Activated CD8-positive, alpha-beta memory T cell treated with anti-CD3 and anti-CD28 coated beads for 1 hour (primary cell): ENCODE data around the gene OXT.
"Not testable (repeated sequence)": the region's sequence is repeated elsewhere in the genome, so short reads cannot be mapped to it uniquely, and the experiment has no call there.

Experiments
- DNase-seq, 2 donors: peaks; one replicate each; pipeline ENCODE4 v3.0.0-alpha.2; 2020; ENCODE audit warnings: low read depth in 1 of 2; ENCODE audit errors: extremely low read depth in 1 of 2

OXT gene

GRCh38 chr20:3109350-3110302 lies 38.2 kb downstream of the OXT start:
- DNase-seq = no peak

- DNase-seq = no peak
Measured at GRCh38 chr20:3111507-3111906, 40.1 kb downstream of the OXT start.

GRCh38 chr20:3111995-3112394 lies 40.6 kb downstream of the OXT start:
- no peak for DNase-seq

DNA sequence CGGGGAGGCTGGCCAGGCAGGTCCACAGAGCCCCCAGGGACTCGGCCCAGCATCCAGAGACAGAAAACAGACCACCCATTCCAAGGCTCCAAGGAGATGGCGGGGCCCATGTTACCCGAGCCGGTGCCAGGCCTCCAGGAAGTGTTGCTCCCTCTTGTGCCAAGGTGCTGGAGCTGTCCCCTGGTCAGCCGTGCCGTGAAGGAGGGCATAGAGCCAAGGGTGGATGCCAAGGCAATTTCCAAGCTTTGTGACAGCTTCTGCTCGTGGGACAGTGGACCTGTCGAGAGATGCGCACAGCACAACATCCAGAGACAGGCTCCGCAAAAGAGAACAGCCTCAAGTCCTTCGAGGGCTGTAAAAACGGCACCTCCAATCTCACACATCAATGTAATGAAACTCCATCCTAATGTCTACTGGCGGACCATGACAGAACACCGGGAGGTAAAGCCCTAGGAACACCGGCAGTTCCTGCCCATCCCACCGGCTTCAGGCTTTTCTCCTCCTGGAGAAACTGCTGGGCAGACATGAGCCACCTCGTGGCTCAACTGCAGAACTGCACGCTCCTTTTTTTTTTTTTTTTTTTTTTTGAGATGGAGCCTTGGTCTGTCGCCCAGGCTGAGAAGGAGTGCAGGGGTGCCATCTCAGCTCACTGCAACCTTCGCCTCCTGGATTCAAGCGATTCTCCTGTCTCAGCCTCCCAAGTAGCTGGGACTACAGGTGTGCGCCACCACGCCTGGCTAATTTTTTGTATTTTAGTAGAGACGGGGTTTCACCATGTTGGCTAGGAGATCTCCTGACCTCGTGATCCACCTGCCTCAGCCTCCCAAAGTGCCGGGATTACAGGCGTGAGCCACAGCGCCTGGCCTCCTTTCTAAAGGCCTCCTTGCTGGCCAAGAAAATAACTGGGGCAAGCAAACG lies 44.0 kb downstream of the OXT start:
- DNase-seq = no peak

GRCh38 chr20:3116341-3116740 lies 44.9 kb downstream of the OXT start:
- DNase-seq = no peak

DNA sequence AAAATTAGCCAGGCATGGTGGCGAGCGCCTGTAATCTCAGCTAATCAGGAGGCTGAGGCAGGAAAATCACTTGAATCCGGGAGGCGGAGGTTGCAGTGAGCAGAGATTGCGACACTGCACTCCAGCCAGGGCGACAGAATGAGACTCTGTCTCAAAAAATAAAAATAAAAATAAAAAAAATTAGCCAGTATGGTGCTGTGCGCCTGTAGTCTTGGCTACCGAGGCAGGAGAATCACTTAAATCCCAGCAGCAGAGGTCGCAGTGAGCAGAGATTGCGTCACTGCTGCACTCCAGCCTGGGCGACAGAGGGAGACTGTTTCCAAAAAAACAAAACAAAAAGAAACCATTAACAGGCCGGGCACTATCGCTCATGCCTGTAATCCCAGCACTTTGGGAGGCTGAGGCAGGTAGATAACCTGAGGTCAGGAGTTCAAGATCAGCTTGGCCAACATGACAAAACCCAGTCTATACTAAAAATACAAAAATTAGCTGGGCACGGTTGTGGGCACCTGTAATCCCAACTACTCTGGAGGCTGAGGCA lies 46.5 kb downstream of the OXT start:
- not testable (repeated sequence) for DNase-seq

- no peak for DNase-seq
Measured at GRCh38 chr20:3119044-3119443, 47.6 kb downstream of the OXT start.

DNA sequence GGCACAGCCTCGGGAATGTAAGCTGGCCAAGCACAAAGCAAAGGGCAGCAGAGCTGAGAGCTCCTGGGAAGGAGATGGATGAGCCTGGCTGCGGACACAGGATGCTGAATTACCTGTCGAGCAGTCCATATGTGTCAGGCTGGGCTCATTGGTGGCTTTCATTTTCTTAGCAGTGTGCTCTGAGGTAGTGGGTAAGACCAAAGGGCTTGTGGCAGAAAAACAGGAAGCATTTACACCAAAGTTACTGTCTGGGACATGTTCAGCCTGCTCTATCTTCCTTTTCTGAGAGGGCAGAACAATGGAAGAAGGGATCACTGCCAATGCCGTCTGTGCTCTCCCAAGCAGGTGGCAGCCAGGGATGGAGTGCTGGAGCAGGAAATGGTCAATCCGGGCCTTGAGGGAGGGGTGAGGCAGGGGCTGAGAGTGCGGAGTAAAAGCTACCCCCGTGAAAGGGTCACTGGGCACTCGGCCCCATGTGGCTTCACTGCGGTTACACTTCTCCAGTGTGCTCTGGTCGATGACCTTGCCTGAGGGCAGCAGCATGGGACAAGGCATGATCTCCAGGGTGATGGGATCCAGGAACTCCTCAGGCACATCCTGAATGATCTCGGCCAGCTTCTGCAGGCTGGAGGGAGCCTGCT lies 50.0 kb downstream of the OXT start:
- DNase-seq = no peak
